Measurements from ENCODE around the gene DSC1. TPM values are rescaled to one million over a fixed set of nuclear protein-coding genes. Genes with fewer than 3 reads are reported as not detected.

The DSC1 gene
- total and polyA plus RNA-seq, 12 donors = 0.03 to 21.8 (median 7.7) TPM

GRCh38 chr18:31204833-31205232 is 42.2 kb upstream of the DSC1 start:
- intact Hi-C loops (cut with DNase I) = loop anchor here in 3 of 10 donors (10.0 kb wide), 2 partner anchors 60 to 100 kb away; partner anchors contain the start of gene DSC2 (in 2 of the 3)
- peak overlapping the region in 1 of 10 donors; percentile 3 for H3K4me3 ChIP-seq

GRCh38 chr18:31204166-31204565 is 41.5 kb upstream of the DSC1 start:
- no peak for DNase-seq
- WGBS, 2 donors = 82 to 91% methylated on average over 2 of the region's 2 CpGs
- intact Hi-C loops (cut with DNase I) = loop anchor here in 3 of 10 donors (10.0 kb wide), 2 partner anchors 61 to 99 kb away; partner anchors contain the start of gene DSC2 (in 2 of the 3)
- Histone ChIP-seq H3K9me3 (no peaks in the 10 kb centered on the region), H3K4me3 (no peak overlapping the region), H3K36me3 (no peaks in the 10 kb centered on the region), H3K27me3 (no peaks in the 10 kb centered on the region), H3K4me1 (peaks cover 0 to 42% (median 5%) of the 10 kb centered on the region in 9 donors), H3K27ac (peak overlapping the region in 2 of 10 donors; percentile 27 to 57)
- TF ChIP-seq CTCF (IDR thresholded peaks at IDR 0.05) = no peak
- ATAC-seq = no peak

More at GRCh38 chr18:31204833-31205232, 42.2 kb upstream of the DSC1 start:
- H3K36me3 ChIP-seq = no peaks in the 10 kb centered on the region
- H3K9me3 ChIP-seq = no peaks in the 10 kb centered on the region
- no peak for ATAC-seq
- WGBS, 2 donors = 73 to 80% methylated on average over 4 of the region's 4 CpGs
- no peak for DNase-seq
- H3K4me1 ChIP-seq = peaks cover 0 to 42% (median 5%) of the 10 kb centered on the region in 9 donors
- peak overlapping the region in 6 of 10 donors; percentile 5 to 30 (median 22) for H3K27ac ChIP-seq
- no peak for TF ChIP-seq CTCF (IDR thresholded peaks at IDR 0.05)
- H3K27me3 ChIP-seq = no peaks in the 10 kb centered on the region

GRCh38 chr18:31203794-31204148 is 41.1 kb upstream of the DSC1 start:
- H3K27me3 ChIP-seq = no peaks in the 10 kb centered on the region
- H3K9me3 ChIP-seq = no peaks in the 10 kb centered on the region
- no peak for TF ChIP-seq CTCF (IDR thresholded peaks at IDR 0.05)
- no peak for ATAC-seq
- no peaks in the 10 kb centered on the region for H3K36me3 ChIP-seq
- 68 to 70% methylated on average over 5 of the region's 5 CpGs for WGBS, 2 donors
- peaks cover 0 to 42% (median 5%) of the 10 kb centered on the region in 9 donors for H3K4me1 ChIP-seq
- DNase-seq = no peak
- intact Hi-C loops (cut with DNase I) = loop anchor here in 3 of 10 donors (10.0 kb wide), 2 partner anchors 61 to 99 kb away; partner anchors contain the start of gene DSC2 (in 2 of the 3)
- H3K27ac ChIP-seq = peak overlapping the region in 5 of 10 donors; percentile 26 to 57 (median 30)
- H3K4me3 ChIP-seq = peak overlapping the region in 1 of 10 donors; percentile 9

- 52 to 67% methylated on average over 9 of the region's 9 CpGs for WGBS, 2 donors
- H3K36me3 ChIP-seq = no peaks in the 10 kb centered on the region
- intact Hi-C loops (cut with DNase I) = loop anchor here in 3 of 10 donors (10.0 kb wide), 2 partner anchors 62 to 98 kb away; partner anchors contain the start of gene DSC2 (in 2 of the 3)
- peak in 1 of 2 donors; percentile 16 for DNase-seq
- no peaks in the 10 kb centered on the region for H3K27me3 ChIP-seq
- H3K9me3 ChIP-seq = no peaks in the 10 kb centered on the region
- peak overlapping the region in 1 of 10 donors; percentile 9 for H3K4me3 ChIP-seq
- H3K4me1 ChIP-seq = peaks cover 0 to 42% (median 5%) of the 10 kb centered on the region in 9 donors
- peak overlapping the region in 4 of 10 donors; percentile 26 to 57 (median 34) for H3K27ac ChIP-seq
- peak in 6 of 8 donors; percentile 49 to 62 (median 60) for ATAC-seq
- no peak for TF ChIP-seq CTCF (IDR thresholded peaks at IDR 0.05)
Measured at GRCh38 chr18:31203096-31203793, 40.6 kb upstream of the DSC1 start.
